ENCODE data around the gene BCL2.

BCL2 gene

DNA sequence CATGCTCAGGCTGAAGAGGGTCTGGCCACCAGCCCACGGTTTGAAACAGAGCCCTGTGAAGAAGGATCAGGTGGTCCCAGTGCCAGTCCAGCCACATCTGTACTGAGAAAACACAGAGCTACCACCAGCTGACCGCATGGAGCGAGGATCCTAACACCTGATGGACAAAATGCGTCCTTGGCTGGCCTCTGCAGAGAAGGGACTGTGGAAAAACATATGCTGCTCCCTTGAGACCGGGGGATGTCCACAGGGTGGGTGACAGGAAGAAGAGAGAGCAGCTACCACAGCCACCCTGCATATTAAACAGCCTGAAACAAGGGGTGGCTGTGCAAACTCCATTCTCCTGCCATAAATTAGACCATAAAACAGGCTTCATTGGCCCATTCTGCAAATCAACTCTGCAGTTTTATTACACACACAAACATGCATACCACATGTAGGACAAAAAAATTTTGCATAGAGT is 137.2 kb downstream of the BCL2 start:
- TF ChIP-seq Cebpa-rat (IDR thresholded peaks at IDR 0.05) = no peak
- Histone ChIP-seq H3K4me1 (peaks cover 84 to 99% (median 88%) of the 10 kb centered on the region in 10 experiments), H3K27me3 (no peaks in the 10 kb centered on the region), H3K36me3 (peaks cover 0 to 34% (median 5%) of the 10 kb centered on the region in 11 experiments; a peak in 8 of 22 replicates), H4K20me1 (peaks cover 0 to 13% (median 0%) of the 10 kb centered on the region in 11 experiments; a peak in 3 of 22 replicates), H3K27ac (peak overlapping the region in 8 of 11 experiments; percentile 15 to 94 (median 50); a peak in 12 of 22 replicates), H3K4me3 (no peak overlapping the region), H3K9ac (peak overlapping the region in 2 of 11 experiments; percentile 1 to 16; a peak in 1 of 22 replicates), H3K4me2 (peak overlapping the region; percentile 67 to 90 (median 81)), H3K9me3 (replicated peaks in 1 of 11) (no peaks in the 10 kb centered on the region)

DNA sequence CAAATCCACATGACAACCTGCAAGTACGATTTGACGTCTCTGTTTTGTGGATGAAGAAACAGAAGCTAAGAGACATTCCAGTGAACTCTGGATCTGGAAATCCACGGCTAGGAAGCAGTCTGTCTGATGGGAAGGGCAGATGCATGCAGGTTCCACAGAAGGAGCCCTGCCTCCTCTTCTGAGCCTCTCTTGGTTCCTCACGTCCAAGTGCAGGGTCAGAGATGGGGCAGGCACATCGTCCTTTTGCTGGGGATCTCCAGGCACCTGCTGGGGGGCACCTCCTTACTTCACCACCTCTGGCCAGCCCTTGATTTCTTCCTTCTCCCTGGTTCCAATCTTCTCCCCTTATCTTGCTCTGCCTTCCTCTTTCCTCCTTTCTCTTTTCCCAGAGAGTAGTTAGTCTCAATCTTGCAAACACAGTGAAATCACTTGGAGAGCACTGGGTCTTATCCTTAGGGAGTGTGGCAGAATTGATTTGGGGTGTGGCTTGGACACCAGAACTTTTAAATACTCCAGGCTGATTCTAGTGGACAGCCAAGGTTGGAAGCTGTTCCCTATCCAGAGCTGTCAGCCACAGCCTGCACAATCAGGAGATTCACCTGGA is 137.8 kb downstream of the BCL2 start:
- H3K9ac ChIP-seq = peak overlapping the region in 1 of 11 experiments; percentile 1; a peak in 1 of 22 replicates
- peaks cover 0 to 13% (median 0%) of the 10 kb centered on the region in 11 experiments; a peak in 3 of 22 replicates for H4K20me1 ChIP-seq
- no peaks in the 10 kb centered on the region for H3K9me3 ChIP-seq (replicated peaks in 1 of 11)
- peak overlapping the region in 8 of 11 experiments; percentile 15 to 94 (median 50); a peak in 10 of 22 replicates for H3K27ac ChIP-seq
- H3K4me1 ChIP-seq = peaks cover 82 to 99% (median 88%) of the 10 kb centered on the region in 10 experiments
- H3K4me2 ChIP-seq = peak overlapping the region; percentile 67 to 90 (median 81)
- H3K27me3 ChIP-seq = no peaks in the 10 kb centered on the region
- no peak overlapping the region for H3K4me3 ChIP-seq
- TF ChIP-seq Cebpa-rat (IDR thresholded peaks at IDR 0.05) = no peak
- H3K36me3 ChIP-seq = peaks cover 0 to 34% (median 5%) of the 10 kb centered on the region in 11 experiments; a peak in 8 of 22 replicates

GRCh38 chr18:63180971-63181376 is 138.6 kb downstream of the BCL2 start:
- no peaks in the 10 kb centered on the region for H3K27me3 ChIP-seq
- no peak overlapping the region for H3K4me3 ChIP-seq
- H3K4me1 ChIP-seq = peaks cover 77 to 98% (median 88%) of the 10 kb centered on the region in 10 experiments
- peak overlapping the region in 7 of 11 experiments; percentile 33 to 94 (median 55); a peak in 12 of 22 replicates for H3K27ac ChIP-seq
- peaks cover 0 to 39% (median 5%) of the 10 kb centered on the region in 11 experiments; a peak in 8 of 22 replicates for H3K36me3 ChIP-seq
- peaks cover 0 to 3% (median 0%) of the 10 kb centered on the region in 11 experiments; a peak in 1 of 22 replicates for H3K9me3 ChIP-seq (replicated peaks in 1 of 11)
- peak overlapping the region in 8 of 11 experiments; percentile 10 to 90 (median 82); a peak in 14 of 22 replicates for H3K4me2 ChIP-seq
- no peak for TF ChIP-seq Cebpa-rat (IDR thresholded peaks at IDR 0.05)
- 0 out of 22 replicates have a peak overlapping the region, but pooled peaks of 1 of the 11 experiments have one; percentile 12 for H3K9ac ChIP-seq
- H4K20me1 ChIP-seq = peaks cover 0 to 13% (median 0%) of the 10 kb centered on the region in 11 experiments; a peak in 3 of 22 replicates

DNA sequence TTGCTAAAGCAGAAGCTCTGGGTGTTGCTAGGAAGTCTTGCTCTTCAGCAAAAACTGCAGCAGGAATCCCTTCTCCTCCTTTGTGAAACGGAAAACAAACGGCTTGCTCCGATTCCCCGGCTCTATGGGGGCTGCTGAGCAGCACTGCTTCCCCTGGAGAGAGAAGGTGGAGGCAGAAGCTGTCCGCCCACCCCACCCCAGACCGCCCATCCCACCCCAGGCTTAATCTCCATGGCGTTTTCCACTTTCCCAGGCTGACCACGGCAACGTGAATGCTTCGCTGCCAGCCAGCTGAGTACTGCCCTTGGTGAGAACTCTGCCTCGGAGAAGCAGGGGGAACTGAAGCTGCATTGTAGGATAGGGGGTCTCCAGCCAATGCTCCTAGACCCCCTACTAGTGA is 139.2 kb downstream of the BCL2 start:
- H3K27ac ChIP-seq = peak overlapping the region in 8 of 11 experiments; percentile 25 to 94 (median 86); a peak in 15 of 22 replicates
- H3K9me3 ChIP-seq (replicated peaks in 1 of 11) = peaks cover 0 to 6% (median 0%) of the 10 kb centered on the region in 11 experiments; a peak in 2 of 22 replicates
- H3K36me3 ChIP-seq = peaks cover 0 to 44% (median 5%) of the 10 kb centered on the region in 11 experiments; a peak in 9 of 22 replicates
- peaks cover 76 to 99% (median 93%) of the 10 kb centered on the region in 10 experiments for H3K4me1 ChIP-seq
- H3K27me3 ChIP-seq = no peaks in the 10 kb centered on the region
- H3K9ac ChIP-seq = peak overlapping the region in 2 of 11 experiments; percentile 69 to 73; a peak in 1 of 22 replicates
- H3K4me3 ChIP-seq = no peak overlapping the region
- H3K4me2 ChIP-seq = peak overlapping the region in 10 of 11 experiments; percentile 49 to 93 (median 80); a peak in 18 of 22 replicates
- peaks cover 0 to 13% (median 0%) of the 10 kb centered on the region in 11 experiments; a peak in 3 of 22 replicates for H4K20me1 ChIP-seq
- no peak for TF ChIP-seq Cebpa-rat (IDR thresholded peaks at IDR 0.05)

DNA sequence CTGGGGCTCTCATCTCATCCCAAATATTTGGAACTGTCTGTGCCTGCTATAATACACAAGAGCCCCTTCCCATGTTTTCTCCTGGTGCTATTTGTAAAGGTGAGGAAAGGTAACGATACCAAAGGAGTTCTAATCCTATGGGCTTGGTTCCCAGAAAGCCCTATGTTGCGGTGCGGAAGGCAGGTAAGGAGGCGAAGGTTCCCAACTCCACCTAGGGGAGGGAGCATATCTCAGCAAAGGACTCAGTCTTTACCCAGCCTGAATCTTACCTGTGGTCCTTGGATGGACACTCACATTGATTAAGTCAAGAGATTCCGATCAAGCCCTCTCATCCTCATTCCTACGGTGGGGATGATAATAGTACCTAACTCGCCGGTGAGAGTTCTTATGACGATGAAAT is 140.1 kb downstream of the BCL2 start:
- Histone ChIP-seq H3K4me1 (peaks cover 67 to 94% (median 88%) of the 10 kb centered on the region in 10 experiments), H3K27me3 (no peaks in the 10 kb centered on the region), H3K4me2 (peak overlapping the region; percentile 49 to 93 (median 78)), H3K4me3 (no peak overlapping the region), H3K36me3 (peaks cover 0 to 36% (median 2%) of the 10 kb centered on the region in 11 experiments; a peak in 9 of 22 replicates), H3K27ac (peak overlapping the region in 9 of 11 experiments; percentile 41 to 94 (median 86); a peak in 18 of 22 replicates), H3K9ac (peak overlapping the region in 9 of 11 experiments; percentile 4 to 78 (median 70); a peak in 15 of 22 replicates), H4K20me1 (peaks cover 0 to 13% (median 0%) of the 10 kb centered on the region in 11 experiments; a peak in 3 of 22 replicates), H3K9me3 (replicated peaks in 1 of 11) (peaks cover 0 to 6% (median 0%) of the 10 kb centered on the region in 11 experiments; a peak in 3 of 22 replicates)
- TF ChIP-seq Cebpa-rat (IDR thresholded peaks at IDR 0.05) = no peak

GRCh38 chr18:63178971-63179370 is 140.6 kb downstream of the BCL2 start:
- H3K27me3 ChIP-seq = no peaks in the 10 kb centered on the region
- peaks cover 0 to 6% (median 0%) of the 10 kb centered on the region in 11 experiments; a peak in 3 of 22 replicates for H3K9me3 ChIP-seq (replicated peaks in 1 of 11)
- peak overlapping the region; percentile 49 to 93 (median 78) for H3K4me2 ChIP-seq
- H4K20me1 ChIP-seq = peaks cover 0 to 13% (median 0%) of the 10 kb centered on the region in 11 experiments; a peak in 3 of 22 replicates
- H3K4me1 ChIP-seq = peaks cover 62 to 94% (median 85%) of the 10 kb centered on the region in 10 experiments
- H3K36me3 ChIP-seq = peaks cover 0 to 32% (median 0%) of the 10 kb centered on the region in 11 experiments; a peak in 8 of 22 replicates
- TF ChIP-seq Cebpa-rat (IDR thresholded peaks at IDR 0.05) = no peak
- H3K4me3 ChIP-seq = peak overlapping the region in 2 of 10 experiments; percentile 10 to 16; a peak in 2 of 20 replicates
- peak overlapping the region in 9 of 11 experiments; percentile 41 to 94 (median 86); a peak in 18 of 22 replicates for H3K27ac ChIP-seq
- H3K9ac ChIP-seq = peak overlapping the region in 9 of 11 experiments; percentile 4 to 78 (median 70); a peak in 16 of 22 replicates

DNA sequence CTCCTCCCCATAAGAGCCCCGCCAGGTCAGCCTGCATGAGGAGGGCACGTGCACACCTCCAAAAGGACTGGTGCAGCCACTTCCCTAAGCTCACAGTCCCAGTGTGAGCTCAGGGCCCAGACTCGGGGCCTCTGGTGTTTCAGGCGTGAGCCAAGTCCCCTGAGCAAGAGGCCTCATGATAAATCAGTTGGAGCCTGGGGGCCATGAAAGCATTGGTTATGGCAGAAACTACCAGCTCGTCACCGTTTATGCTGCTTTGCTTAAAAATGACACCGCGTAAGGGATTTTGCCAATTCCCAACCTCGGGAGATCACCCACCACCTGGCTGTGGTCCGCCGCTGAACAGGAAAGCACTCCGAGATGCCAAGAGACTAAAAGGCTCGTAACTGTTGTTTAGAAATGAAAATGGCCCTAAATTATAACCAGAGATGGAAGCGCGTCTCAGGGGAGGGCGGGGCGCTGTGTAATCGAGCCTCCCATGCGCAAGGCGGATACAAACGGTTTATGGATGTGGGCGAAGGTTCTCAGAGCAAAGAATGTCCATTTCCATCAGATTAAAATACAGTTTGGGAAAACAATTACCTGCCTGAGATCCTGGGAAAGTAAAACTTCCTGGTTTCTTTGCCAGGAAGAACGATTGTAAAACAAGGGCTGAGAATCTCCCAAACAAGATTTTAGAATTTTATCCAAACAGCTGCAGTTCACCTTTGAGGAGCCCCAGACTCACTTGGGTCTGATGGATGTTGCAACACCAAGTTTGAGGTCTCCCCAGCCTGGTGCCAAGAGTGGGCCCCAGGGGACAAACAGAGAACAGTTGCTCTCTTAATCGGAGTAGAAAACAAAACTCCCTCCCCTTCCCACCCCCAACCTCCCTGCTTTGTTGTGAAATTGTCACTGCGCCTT is 141.4 kb downstream of the BCL2 start:
- Histone ChIP-seq H4K20me1 (peaks cover 0 to 10% (median 0%) of the 10 kb centered on the region in 11 experiments; a peak in 3 of 22 replicates), H3K27ac (peak overlapping the region in 9 of 11 experiments; percentile 41 to 94 (median 86); a peak in 18 of 22 replicates), H3K9ac (peak overlapping the region in 8 of 11 experiments; percentile 54 to 78 (median 71); a peak in 16 of 22 replicates), H3K4me1 (peaks cover 61 to 94% (median 80%) of the 10 kb centered on the region in 10 experiments), H3K36me3 (peaks cover 0 to 35% (median 0%) of the 10 kb centered on the region in 11 experiments; a peak in 8 of 22 replicates), H3K27me3 (no peaks in the 10 kb centered on the region), H3K4me3 (peak overlapping the region in 4 of 10 experiments; percentile 10 to 29 (median 14); a peak in 5 of 20 replicates), H3K9me3 (replicated peaks in 1 of 11) (peaks cover 0 to 6% (median 0%) of the 10 kb centered on the region in 11 experiments; a peak in 3 of 22 replicates), H3K4me2 (peak overlapping the region; percentile 42 to 93 (median 78))
- TF ChIP-seq Cebpa-rat (IDR thresholded peaks at IDR 0.05) = peak in 9 of 11 experiments; percentile 27 to 94 (median 81); a peak in 16 of 22 replicates
